Measurements from ENCODE around the gene PLEK. TPM values are rescaled to one million over a fixed set of nuclear protein-coding genes. Genes with fewer than 3 reads are reported as not detected.
A peak's percentile ranks its signal among the peaks of the same experiment; 100 is the strongest.
"Not testable (repeated sequence)": the region's sequence is repeated elsewhere in the genome, so short reads cannot be mapped to it uniquely, and the experiment has no call there.

The PLEK gene
- total and polyA plus RNA-seq, 2 of the 13 experiments (the other 11 are each of a cell fraction or from before 2014, with no cell fraction given): not detected

DNA sequence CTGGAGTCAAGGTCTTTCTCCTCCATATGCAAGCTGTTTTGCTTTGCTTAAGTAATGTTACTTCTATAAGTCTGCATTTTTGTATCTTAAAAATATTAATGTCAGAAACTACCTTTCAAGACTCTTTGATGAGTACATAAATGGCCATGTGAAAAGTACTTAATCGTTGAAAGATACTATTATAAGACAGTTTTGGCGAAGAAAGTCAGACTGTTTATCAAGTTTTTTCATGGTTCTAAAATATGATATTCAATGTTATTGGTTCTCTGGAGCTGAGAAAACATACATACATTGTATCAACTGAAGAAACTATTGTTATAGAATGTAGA is 76.9 kb downstream of the PLEK start:
- in situ Hi-C loops (cut with HindIII; ENCODE audit: extremely low pct_ligation_motif_present, low pct_unique_long_range_greater_than_20kb): loop anchor here (5.0 to 10.0 kb wide), 2 partner anchors 80 to 317 kb away; no protein-coding TSS in a partner anchor
- no peak overlapping the region for H3K4me3 ChIP-seq (replicated peaks in 1 of 3; ENCODE audit: insufficient read depth in 1 of 3, low read depth in 2 of 3, low read length in 3 of 3)
- ChIA-PET CTCF (ENCODE audit: low intra/inter-chr PET ratio, low total read pairs) (interaction anchor here (0.8 to 1.8 kb wide), 4 partner anchors 80 to 320 kb away, joined by 3 to 14 read pairs (median 6); no protein-coding TSS in a partner anchor), POLR2A (interaction anchor here (1.2 kb wide), 1 partner anchor 379 kb away, joined by 4 read pairs; the partner anchor contains the start of gene C1D)
- no peak overlapping the region for H2AFZ ChIP-seq (ENCODE audit: low read length)
- no peaks in the 10 kb centered on the region for H4K20me1 ChIP-seq (ENCODE audit: insufficient read depth, low read length)
- no peak for DNase-seq (ENCODE audit: low spot score)
- intact Hi-C loops (cut with micrococcal nuclease; ENCODE audit: unreplicated experiment): loop anchor here (1.0 to 5.0 kb wide), 4 partner anchors 80 to 320 kb away; no protein-coding TSS in a partner anchor
- TF ChIP-seq ZNF34 (CRISPR knock-in tag; IDR thresholded peaks at IDR 0.05; ENCODE audit: borderline replicate concordance): no peak
- TF ChIP-seq CENPX (CRISPR knock-in tag; IDR thresholded peaks at IDR 0.05): no peak
- 0 out of 2 replicates have a peak, but pooled peaks have one; percentile 2 for TF ChIP-seq CBFB (CRISPR knock-in tag; IDR thresholded peaks at IDR 0.05)
- TF ChIP-seq ZNF24 (IDR thresholded peaks at IDR 0.05): 0 out of 2 replicates have a peak, but pooled peaks have one; percentile 4
- no peak for FAIRE-seq
- no peaks in the 10 kb centered on the region for H3K79me2 ChIP-seq (ENCODE audit: insufficient read depth, low read length)
- no peaks in the 10 kb centered on the region for H3K9me3 ChIP-seq (ENCODE audit: low read length)
- no peak overlapping the region for H3K9ac ChIP-seq (ENCODE audit: insufficient read depth, low read depth, low read length)
- WGBS (ENCODE audit: low lambda C conversion rate): 60% methylated on average over 2 of the region's 2 CpGs
- no peak overlapping the region for H3K27ac ChIP-seq (ENCODE audit: extremely low read length, insufficient read depth, low read length)
- BruUV-seq (replicated peaks): no TSS peak
- H3K27me3 ChIP-seq (ENCODE audit: control insufficient read depth in 1 of 2, insufficient read depth in 2 of 2, low read length in 2 of 2): peaks cover 0 to 11% of the 10 kb centered on the region in 2 experiments; a peak in 1 of 5 replicates
- H3K4me2 ChIP-seq (ENCODE audit: low read depth, low read length): no peak overlapping the region
- H3K36me3 ChIP-seq (replicated peaks in 1 of 2; ENCODE audit: control insufficient read depth in 1 of 2, insufficient read depth in 2 of 2, low read length in 2 of 2): no peaks in the 10 kb centered on the region
- ATAC-seq: no peak
- H3K4me1 ChIP-seq (ENCODE audit: insufficient read depth, low read length): no peaks in the 10 kb centered on the region; the same call in 1 of the 2 replicates

DNA sequence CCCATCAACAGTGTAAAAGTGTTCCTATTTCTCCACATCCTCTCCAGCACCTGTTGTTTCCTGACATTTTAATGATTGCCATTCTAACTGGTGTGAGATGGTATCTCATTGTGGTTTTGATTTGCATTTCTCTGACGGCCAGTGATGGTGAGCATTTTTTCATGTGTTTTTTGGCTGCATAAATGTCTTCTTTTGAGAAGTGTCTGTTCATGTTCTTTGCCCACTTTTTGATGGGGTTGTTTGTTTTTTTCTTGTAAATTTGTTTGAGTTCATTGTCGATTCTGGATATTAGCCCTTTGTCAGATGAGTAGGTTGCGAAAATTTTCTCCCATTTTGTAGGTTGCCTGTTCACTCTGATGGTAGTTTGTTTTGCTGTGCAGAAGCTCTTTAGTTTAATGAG is 81.3 kb downstream of the PLEK start:
- 35% methylated on average over 3 of the region's 3 CpGs for WGBS (ENCODE audit: low lambda C conversion rate)
- FAIRE-seq; H3K9me3 ChIP-seq (ENCODE audit: low read length): not testable (repeated sequence)

More for the DNA sequence above, 81.3 kb downstream of the PLEK start:
- ATAC-seq; H3K36me3 ChIP-seq (replicated peaks in 1 of 2; ENCODE audit: control insufficient read depth in 1 of 2, insufficient read depth in 2 of 2, low read length in 2 of 2); H3K27me3 ChIP-seq (ENCODE audit: control insufficient read depth in 1 of 2, insufficient read depth in 2 of 2, low read length in 2 of 2); CTCF ChIA-PET (ENCODE audit: low intra/inter-chr PET ratio, low total read pairs); H3K4me3 ChIP-seq (replicated peaks in 1 of 3; ENCODE audit: insufficient read depth in 1 of 3, low read depth in 2 of 3, low read length in 3 of 3); H3K4me2 ChIP-seq (ENCODE audit: low read depth, low read length); POLR2A ChIA-PET; H3K4me1 ChIP-seq (ENCODE audit: insufficient read depth, low read length); BruUV-seq (replicated peaks); H3K79me2 ChIP-seq (ENCODE audit: insufficient read depth, low read length); H3K9ac ChIP-seq (ENCODE audit: insufficient read depth, low read depth, low read length); H2AFZ ChIP-seq (ENCODE audit: low read length); H3K27ac ChIP-seq (ENCODE audit: extremely low read length, insufficient read depth, low read length); DNase-seq (ENCODE audit: low spot score); H4K20me1 ChIP-seq (ENCODE audit: insufficient read depth, low read length); intact Hi-C loops (cut with micrococcal nuclease; ENCODE audit: unreplicated experiment): not testable (repeated sequence)
- in situ Hi-C loops (cut with HindIII; ENCODE audit: extremely low pct_ligation_motif_present, low pct_unique_long_range_greater_than_20kb): loop anchor here (10.0 kb wide), 1 partner anchor 322 kb away; no protein-coding TSS in a partner anchor

Other genes starting within 250 kb of the PLEK start
- gene PNO1, start 207.4 kb upstream of the PLEK start, total RNA-seq (2016; rRNA removed; fragmentation: Illumina TruSeq; extraction: Trizol): 48.5 and 68.2 TPM in 2 replicates
- 11.6 and 12.8 TPM in 2 replicates for gene PNO1, start 207.4 kb upstream of the PLEK start, polyA plus RNA-seq (2011; rRNA removed)
- gene PPP3R1, start 112.8 kb upstream of the PLEK start, total RNA-seq (2016; rRNA removed; fragmentation: Illumina TruSeq; extraction: Trizol): 25.7 and 42.3 TPM in 2 replicates
- gene PPP3R1, start 112.8 kb upstream of the PLEK start, polyA plus RNA-seq (2011; rRNA removed): 10.5 and 11.6 TPM in 2 replicates
- not detected in 2 replicates for gene CNRIP1, start 45.3 kb upstream of the PLEK start, total RNA-seq (2016; rRNA removed; fragmentation: Illumina TruSeq; extraction: Trizol)
- gene CNRIP1, start 45.3 kb upstream of the PLEK start, polyA plus RNA-seq (2011; rRNA removed): not detected in 2 replicates
- 0.42 and 0.59 TPM in 2 replicates for gene FBXO48, start 102.0 kb downstream of the PLEK start, total RNA-seq (2016; rRNA removed; fragmentation: Illumina TruSeq; extraction: Trizol)
- 0.86 and 1.1 TPM in 2 replicates for gene FBXO48, start 102.0 kb downstream of the PLEK start, polyA plus RNA-seq (2011; rRNA removed)
- gene APLF, start 102.3 kb downstream of the PLEK start, total RNA-seq (2016; rRNA removed; fragmentation: Illumina TruSeq; extraction: Trizol): 2.0 and 2.2 TPM in 2 replicates
- 0.45 and 0.57 TPM in 2 replicates for gene APLF, start 102.3 kb downstream of the PLEK start, polyA plus RNA-seq (2011; rRNA removed)

Data from HepG2 (cell line).